Heart right ventricle (tissue), 16 donors: ENCODE data around the gene ZACN. TPM values are rescaled to one million over a fixed set of nuclear protein-coding genes. Genes with fewer than 3 reads are reported as not detected.

Experiments used
- ATAC-seq, 8 donors: fragments of 200-7000 bp; cut with Tn5 transposase; one replicate each; pipeline ENCODE4 v1.9.1; 2020; ENCODE audit warnings: mild to moderate bottlenecking in 8 of 8, moderate library complexity in 8 of 8, moderate number of reproducible peaks in 1 of 8
- DNase-seq, 2 donors: peaks; one replicate each; pipeline ENCODE4 v3.0.0-alpha.2; 2020
- H3K27ac ChIP-seq, 10 donors: fragments of 200-600 bp; sonication (generic) in 2 of 10; one replicate each; pipeline versions ENCODE4 v1.5.0 to v1.8.0; 2020 to 2022; ENCODE audit warnings: mild to moderate bottlenecking in 3 of 10
- H3K27me3 ChIP-seq, 7 donors: fragments of 200-600 bp; one replicate each; pipeline ENCODE4 v1.8.0; 2021 to 2022; ENCODE audit warnings: mild to moderate bottlenecking in 2 of 7
- H3K36me3 ChIP-seq, 9 donors: fragments of 200-600 bp; sonication (generic) in 1 of 9; one replicate each; pipeline versions ENCODE4 v1.5.0 to v1.8.0; 2020 to 2022; ENCODE audit warnings: mild to moderate bottlenecking in 2 of 9
- H3K4me1 ChIP-seq, 9 donors: fragments of 200-600 bp; sonication (generic) in 1 of 9; one replicate each; pipeline versions ENCODE4 v1.5.0 to v1.8.0; 2020 to 2022; ENCODE audit warnings: mild to moderate bottlenecking in 4 of 9
- H3K4me3 ChIP-seq, 10 donors: fragments of 200-600 bp; sonication (generic) in 2 of 10; one replicate each; pipeline versions ENCODE4 v1.5.0 to v1.8.0; 2020 to 2022; ENCODE audit warnings: mild to moderate bottlenecking in 7 of 10, moderate library complexity in 2 of 10
- H3K9me3 ChIP-seq, 11 donors: fragments of 200-600 bp in 10 of 11; sonication (generic) in 2 of 11; one replicate each; pipeline versions ENCODE4 v1.5.0 to v1.8.0; 2013 to 2022; ENCODE audit warnings: mild to moderate bottlenecking in 2 of 11, control low read depth in 1 of 11, moderate library complexity in 1 of 11
- CTCF ChIP-seq, 9 donors: fragments of 200-600 bp; sonication (generic) in 2 of 9; IDR thresholded peaks; one replicate each; pipeline versions ENCODE4 v1.5.0 to v1.8.0; 2021 to 2022; ENCODE audit warnings: antibody characterized with exemption in 9 of 9, mild to moderate bottlenecking in 5 of 9, moderate library complexity in 1 of 9
- WGBS, 2 donors: extraction: QIAGEN DNeasy Blood & Tissue Kit; methylation state at CpG; one replicate each; pipeline ENCODE4 v1.1.7; 2013; ENCODE audit warnings: inconsistent platforms in 1 of 2; 5-methylcytosine and 5-hydroxymethylcytosine counted together
- intact Hi-C, 10 donors: fragments of 100-400 bp; cut with DNase I; formaldehyde crosslinking; loops; one replicate each; pipeline versions ENCODE4 v1.11.1 to v1.14.2; 2022
- polyA plus RNA-seq, 2 donors: library from polyadenylated mRNA; stranded (reverse); fragments of 200-250 nt; gene quantifications; one replicate each; pipeline ENCODE4 v1.2.3, GENCODE V29; 2013
- total RNA-seq, 10 donors: library from RNA; stranded (reverse); fragmentation: NEBNext Ultra II Directional in 3 of 10; extraction: Animal tissue kit (Norgen Biotek cat#: 25700) in 3 of 10; gene quantifications; one replicate each; pipeline versions ENCODE4 v1.2.1 to v1.2.4, GENCODE V29; 2021 to 2023
- donor health status: Arrhythmogenic right ventricular cardiomyopathy.
- donor health status: ischemic (EF 13 %, LVEDD 7.1; RV severe dilation, severe dysfunction).
- donor health status: healthy with polysubstance abuse.
- donor health status: DM: no; HTN: yes; CAD: no.
- donor health status: DM: no; HTN: no; CAD: no.
- donor health status: ischemic (EF 25% LVEDD 6.9; RV normal size, moderate dysfunction).
- donor health status: ischemic (EF 25% LVEDD 5.7; RV mildly dilated, moderate dysfunction).
- donor health status: healthy.
- donor health status: DM: yes; HTN: yes; CAD: no.
- donor health status: Ischemic cardiomyopathy.
- donor health status: ischemic (EF 35%, LVEDD 5.7; RV mildly dilated, moderate dysfunction).
- donor health status: nonischemic (EF 11% LVEDD 7.7; RV severe dilation, severe dysfunction).
- donor health status: DM: yes; HTN: yes; CAD: no.
- donor health status: PGD.
- donor health status: ischemic (EF 29% LVEDD 5.4; RV normal size, mild dysfunction).
- donor health status: nonischemic (EF 23%, LVEDD 6.1; RV moderate dilation, normal function).

Gene ZACN
- total and polyA plus RNA-seq, 12 donors: 1.1 to 1.6 TPM; not detected in 10

GRCh38 chr17:76097716-76098295, 18.8 kb downstream of the ZACN start:
- DNase-seq: no peak

GRCh38 chr17:76102944-76103273, 23.9 kb downstream of the ZACN start:
- peak in 5 of 8 donors; percentile 4 to 9 (median 5) for ATAC-seq
- no peak for TF ChIP-seq CTCF (IDR thresholded peaks at IDR 0.05)
- Histone ChIP-seq H3K4me3 (peak overlapping the region; percentile 52 to 93 (median 83)), H3K27ac (peak overlapping the region; percentile 53 to 93 (median 86)), H3K9me3 (no peaks in the 10 kb centered on the region), H3K27me3 (no peaks in the 10 kb centered on the region), H3K4me1 (peaks cover 8 to 31% (median 21%) of the 10 kb centered on the region in 9 donors), H3K36me3 (peaks cover 0 to 43% (median 14%) of the 10 kb centered on the region in 9 donors)
- WGBS, 2 donors: 0 to 2% methylated on average over 4 of the region's 4 CpGs
- DNase-seq: no peak
- intact Hi-C loops: loop anchor here in 2 of 10 donors (10.0 kb wide), 2 partner anchors 292 to 302 kb away; no protein-coding TSS in a partner anchor

More at GRCh38 chr17:76097716-76098295, 18.8 kb downstream of the ZACN start:
- Histone ChIP-seq H3K4me3 (no peak overlapping the region), H3K36me3 (peaks cover 0 to 94% (median 59%) of the 10 kb centered on the region in 9 donors), H3K9me3 (no peaks in the 10 kb centered on the region), H3K4me1 (peaks cover 5 to 16% (median 12%) of the 10 kb centered on the region in 9 donors), H3K27me3 (no peaks in the 10 kb centered on the region), H3K27ac (no peak overlapping the region)
- intact Hi-C loops: no loop called here
- peak in 1 of 8 donors; percentile 64 for ATAC-seq
- 86 to 93% methylated on average over 19 of the region's 19 CpGs for WGBS, 2 donors
- no peak for TF ChIP-seq CTCF (IDR thresholded peaks at IDR 0.05)

GRCh38 chr17:76103274-76104139, 24.5 kb downstream of the ZACN start, which contains the start of gene EXOC7:
TSS of gene EXOC7 (minus strand) at chr17:76103787. CDS start at chr17:76103692, 95 bp downstream.
- peaks cover 8 to 31% (median 21%) of the 10 kb centered on the region in 9 donors for H3K4me1 ChIP-seq
- H3K9me3 ChIP-seq: no peaks in the 10 kb centered on the region
- peaks cover 0 to 37% (median 14%) of the 10 kb centered on the region in 9 donors for H3K36me3 ChIP-seq
- peak in 2 of 9 donors; percentile 12 to 22 for TF ChIP-seq CTCF (IDR thresholded peaks at IDR 0.05)
- peak within 1 kb of the TSS; percentile 53 to 93 (median 86) for H3K27ac ChIP-seq
- ATAC-seq (peak; percentile 95 to 99 (median 99)), DNase-seq (peak; percentile 92 to 93)
- intact Hi-C loops: loop anchor here in 2 of 10 donors (10.0 kb wide), 2 partner anchors 291 to 301 kb away; no protein-coding TSS in a partner anchor
- WGBS, 2 donors: 3 to 4% methylated on average over 55 of the region's 55 CpGs
- peak within 1 kb of the TSS; percentile 52 to 93 (median 83) for H3K4me3 ChIP-seq
- H3K27me3 ChIP-seq: no peaks in the 10 kb centered on the region
